Stimulated activated CD4-positive, alpha-beta T cell treated with anti-CD3 and anti-CD28 coated beads, Interleukin-15, amount 100 ng/mL, for 24 hours (primary cell): ENCODE results near the gene TM2D1.
"Not testable (repeated sequence)": the region's sequence is repeated elsewhere in the genome, so short reads cannot be mapped to it uniquely, and the experiment has no call there.

ENCODE experiments used
- DNase-seq: peaks from one replicate; pipeline ENCODE4 v3.0.0-alpha.2; 2020

Gene TM2D1

GRCh38 chr1:61711969-61712368 lies 13.0 kb downstream of the TM2D1 start:
- no peak for DNase-seq

- DNase-seq: not testable (repeated sequence)
Measured at GRCh38 chr1:61711257-61711656, 13.7 kb downstream of the TM2D1 start.

- no peak for DNase-seq
Measured at GRCh38 chr1:61709908-61710289, 15.0 kb downstream of the TM2D1 start.

GRCh38 chr1:61708953-61709907 lies 15.7 kb downstream of the TM2D1 start:
- no peak for DNase-seq

GRCh38 chr1:61699911-61700851 lies 24.8 kb downstream of the TM2D1 start:
- no peak for DNase-seq

- DNase-seq: no peak
Measured at GRCh38 chr1:61692155-61692800, 32.7 kb downstream of the TM2D1 start.

GRCh38 chr1:61687901-61688300 lies 37.0 kb downstream of the TM2D1 start:
- no peak for DNase-seq

GRCh38 chr1:61682891-61683290 lies 42.0 kb downstream of the TM2D1 start:
- DNase-seq: no peak

- DNase-seq: no peak
Measured at GRCh38 chr1:61680500-61680899, 44.4 kb downstream of the TM2D1 start.

GRCh38 chr1:61676881-61677280 lies 48.1 kb downstream of the TM2D1 start:
- not testable (repeated sequence) for DNase-seq

- no peak for DNase-seq
Measured at GRCh38 chr1:61674221-61674620, 50.7 kb downstream of the TM2D1 start.

GRCh38 chr1:61672376-61672775 lies 52.6 kb downstream of the TM2D1 start:
- no peak for DNase-seq

GRCh38 chr1:61670445-61670844 lies 54.5 kb downstream of the TM2D1 start:
- no peak for DNase-seq

GRCh38 chr1:61670016-61670415 lies 54.9 kb downstream of the TM2D1 start:
- DNase-seq: no peak

GRCh38 chr1:61659061-61659460 lies 65.9 kb downstream of the TM2D1 start:
- no peak for DNase-seq

- DNase-seq: no peak
Measured at GRCh38 chr1:61655453-61655852, 69.5 kb downstream of the TM2D1 start.

GRCh38 chr1:61654067-61654466 lies 70.9 kb downstream of the TM2D1 start:
- DNase-seq: no peak

GRCh38 chr1:61648983-61649742 lies 75.8 kb downstream of the TM2D1 start:
- DNase-seq: no peak

- DNase-seq: no peak
Measured at GRCh38 chr1:61647142-61647541, 77.8 kb downstream of the TM2D1 start.

- no peak for DNase-seq
Measured at GRCh38 chr1:61645476-61645875, 79.5 kb downstream of the TM2D1 start.

GRCh38 chr1:61644303-61644702 lies 80.6 kb downstream of the TM2D1 start:
- no peak for DNase-seq
